ENCODE results near the gene FRA10AC1. TPM values are rescaled to one million over a fixed set of nuclear protein-coding genes. Genes with fewer than 3 reads are reported as not detected.
A peak's percentile ranks its signal among the peaks of the same experiment; 100 is the strongest.
"Not testable (repeated sequence)": the region's sequence is repeated elsewhere in the genome, so short reads cannot be mapped to it uniquely, and the experiment has no call there.

Gene FRA10AC1
- total RNA-seq, 1 experiment from 2014 or later = 19.9 TPM

DNA sequence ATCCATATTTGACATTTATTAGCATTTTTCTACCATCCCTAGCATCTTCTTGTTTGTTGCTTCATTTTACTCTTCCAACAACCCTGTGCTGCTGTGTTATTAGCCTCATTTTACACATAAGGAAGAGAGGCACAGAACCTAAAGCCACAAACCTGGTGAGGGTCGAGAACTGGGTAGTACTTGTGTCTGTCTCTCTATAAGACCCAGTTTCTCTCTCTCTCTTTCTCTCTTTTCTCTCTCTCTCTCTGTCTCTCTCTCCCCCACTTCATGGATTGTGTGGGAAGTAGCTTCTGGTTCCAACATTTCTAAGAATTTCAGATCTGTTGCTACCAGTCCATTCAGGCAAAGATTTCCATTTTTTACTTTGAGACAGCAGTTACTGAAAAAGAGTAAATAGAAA lies 1.4 kb upstream of the FRA10AC1 start:
- DNase-seq (ENCODE audit: extremely low read depth, low read depth) = no peak

DNA sequence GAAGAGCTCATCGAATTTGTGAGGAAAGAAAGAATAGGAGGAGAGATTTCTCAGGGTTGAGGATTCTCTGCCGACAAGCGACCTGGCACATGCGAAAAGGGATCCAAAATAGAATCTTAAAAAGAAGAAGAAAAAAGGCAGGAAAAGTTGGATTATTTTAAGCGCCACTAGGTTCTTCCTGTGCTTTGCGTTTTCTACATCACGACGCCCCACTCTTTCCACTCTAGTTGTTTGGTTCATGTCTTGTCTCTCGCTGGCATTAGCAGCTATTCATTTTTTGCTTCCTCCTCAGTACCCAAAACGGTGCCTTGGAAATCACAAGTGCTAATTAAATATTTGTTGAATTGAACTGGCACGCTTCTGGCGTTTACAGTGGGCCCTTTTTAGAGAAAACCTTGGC lies 674 bp upstream of the FRA10AC1 start:
- DNase-seq (ENCODE audit: extremely low read depth, low read depth) = no peak

DNA sequence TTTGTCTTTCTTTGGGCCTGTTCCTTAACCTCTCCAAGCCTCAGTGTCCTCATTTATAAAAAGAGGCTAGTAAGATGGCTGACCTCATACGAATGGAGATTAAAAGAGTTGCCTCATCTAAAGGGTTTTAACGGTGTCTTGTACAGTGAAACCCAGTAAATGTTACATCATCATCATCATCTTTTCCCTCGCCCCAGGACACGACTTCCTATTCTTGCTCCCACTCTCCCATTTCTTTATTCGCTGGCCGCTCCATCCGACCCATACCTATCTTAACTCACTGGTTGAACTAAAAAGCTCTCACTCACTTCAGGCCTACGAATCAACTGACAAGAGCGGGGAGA lies 554 bp downstream of the FRA10AC1 start:
- peak; percentile 12 for DNase-seq (ENCODE audit: extremely low read depth, low read depth)

DNA sequence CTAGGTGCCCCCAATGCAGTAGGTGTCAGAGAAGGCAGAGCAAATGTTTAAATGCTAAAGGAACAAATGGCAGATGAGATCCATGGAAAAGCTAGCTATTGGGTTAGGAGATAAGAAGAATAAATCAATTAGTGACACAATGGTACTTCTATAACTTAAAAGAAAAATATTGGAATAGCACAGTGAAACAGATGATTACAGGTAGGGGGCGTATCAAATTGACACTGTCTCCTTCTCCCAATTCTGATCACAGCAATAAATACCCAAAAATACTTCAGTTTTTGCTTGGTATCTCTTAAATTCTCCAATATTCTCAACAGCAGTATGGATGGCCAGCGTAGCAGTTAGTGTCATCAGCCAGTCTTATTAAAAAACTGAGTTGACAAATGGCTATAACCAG lies 5.2 kb downstream of the FRA10AC1 start:
- DNase-seq (ENCODE audit: extremely low read depth, low read depth) = no peak

DNA sequence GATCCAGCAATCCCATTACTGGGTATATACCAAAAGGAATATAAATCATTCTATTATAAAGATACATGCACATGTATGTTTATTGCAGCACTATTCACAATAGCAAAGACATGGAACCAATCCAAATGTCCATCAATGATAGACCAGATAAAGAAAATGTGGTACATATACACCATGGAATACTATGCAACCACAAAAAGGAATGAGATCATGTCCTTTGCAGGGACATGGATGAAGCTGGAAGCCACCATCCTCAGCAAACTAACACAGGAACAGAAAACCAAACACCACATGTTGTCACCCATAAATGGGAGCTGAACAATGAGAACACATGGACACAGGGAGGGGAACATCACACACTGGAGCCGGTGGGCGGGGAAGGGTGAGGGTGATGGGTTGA lies 5.8 kb downstream of the FRA10AC1 start:
- DNase-seq (ENCODE audit: extremely low read depth, low read depth) = not testable (repeated sequence)

DNA sequence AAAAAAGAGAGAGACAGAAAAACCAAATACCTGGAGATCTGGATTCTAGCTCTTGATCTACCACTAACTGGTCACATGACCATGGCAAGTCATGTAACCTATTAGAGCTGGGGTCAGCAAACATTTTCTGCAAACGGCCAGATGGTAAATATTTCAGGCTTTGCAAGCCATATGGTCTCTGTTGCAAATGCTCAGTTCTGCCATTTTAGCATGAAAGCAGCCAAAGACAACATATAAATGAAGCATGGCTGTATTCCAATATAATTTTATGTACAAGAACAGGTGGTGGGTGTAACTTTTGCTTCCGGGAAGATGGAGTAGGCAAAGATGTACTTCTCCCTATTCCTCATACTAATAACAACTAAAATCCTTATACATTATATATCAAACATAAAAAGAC lies 6.7 kb downstream of the FRA10AC1 start:
- DNase-seq (ENCODE audit: extremely low read depth, low read depth) = no peak

DNA sequence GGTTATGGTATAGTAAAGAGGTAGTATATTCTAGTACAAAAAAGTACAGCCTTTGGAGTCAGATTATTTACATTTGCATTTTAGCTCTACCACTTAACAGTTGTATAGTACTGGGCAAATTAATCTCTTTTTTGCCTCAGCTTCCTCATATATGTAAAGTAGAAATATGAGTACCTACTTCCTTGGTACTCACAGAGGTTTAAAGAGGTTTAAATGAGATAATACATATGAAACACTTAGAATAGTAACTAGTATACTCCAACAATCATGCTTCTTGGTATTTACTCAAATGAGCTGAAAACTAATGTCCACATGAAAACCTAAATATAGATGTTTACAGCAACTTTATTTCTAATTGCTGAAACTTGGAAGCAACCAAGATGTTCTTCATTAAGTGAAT lies 14.7 kb downstream of the FRA10AC1 start:
- no peak for DNase-seq (ENCODE audit: extremely low read depth, low read depth)

DNA sequence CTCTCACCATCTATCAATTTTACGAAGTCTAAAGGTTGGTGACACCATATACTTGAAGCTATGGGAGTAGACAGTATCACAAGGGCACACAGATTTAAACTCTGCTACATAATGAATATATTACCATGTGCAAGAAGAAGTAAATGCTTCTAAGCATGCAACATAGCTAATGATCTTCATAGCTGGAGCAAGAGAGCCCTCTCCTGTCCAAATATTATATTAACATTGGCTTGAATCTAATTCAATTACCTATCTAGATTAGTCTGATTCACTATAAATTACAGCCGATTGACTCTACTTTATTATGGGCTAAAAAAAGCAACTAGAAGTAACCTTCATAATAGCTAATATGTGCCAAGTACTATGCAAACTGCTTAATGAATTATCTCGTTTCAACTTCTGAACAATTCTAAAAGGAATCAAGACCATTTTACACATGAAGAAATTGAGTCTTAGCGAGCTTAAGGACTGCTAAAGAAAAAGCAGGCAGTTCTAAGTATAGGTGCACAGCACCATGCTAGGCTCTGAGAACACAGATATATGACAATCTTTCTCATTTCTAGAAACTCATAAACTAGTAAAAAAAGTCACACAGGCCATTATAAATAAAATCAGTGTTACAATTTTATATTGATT lies 21.9 kb downstream of the FRA10AC1 start:
- DNase-seq (ENCODE audit: extremely low read depth, low read depth) = peak; percentile 48

DNA sequence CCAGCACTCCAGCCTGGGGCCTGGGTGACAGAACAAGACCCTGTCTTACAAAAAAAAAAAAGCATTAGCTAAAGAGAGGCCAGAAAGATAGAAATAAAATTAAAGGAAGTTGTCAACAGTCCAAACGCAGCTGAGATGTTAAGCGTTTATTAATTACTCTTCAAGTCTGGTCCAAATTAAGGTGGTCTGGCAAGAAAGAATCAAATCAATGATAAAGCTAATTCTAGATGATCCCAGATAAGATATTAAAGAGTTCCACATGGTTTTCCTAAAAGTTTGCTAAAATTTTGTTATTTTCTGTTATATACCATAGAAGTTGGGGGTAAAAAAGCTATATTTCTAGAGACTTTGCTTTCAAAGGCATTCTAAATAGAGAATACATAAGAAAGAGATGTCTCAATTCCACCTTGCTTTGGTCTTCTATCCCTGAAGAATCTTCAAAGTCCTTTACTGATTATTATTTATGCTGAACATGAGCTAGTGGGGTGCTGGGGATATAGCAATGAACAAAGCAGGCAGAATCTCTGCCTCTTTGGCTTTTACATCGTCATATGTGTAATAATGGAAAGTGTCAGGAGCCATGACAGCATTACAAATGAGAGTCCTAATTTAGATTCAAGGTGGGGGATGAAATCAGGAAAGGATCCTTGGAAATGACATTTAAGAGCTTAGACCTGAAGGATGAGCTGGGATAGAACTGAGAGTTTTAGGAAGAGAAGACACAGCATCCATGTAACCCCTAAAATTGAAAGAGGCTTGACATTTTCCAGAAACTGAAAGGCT lies 23.4 kb downstream of the FRA10AC1 start:
- no peak for DNase-seq (ENCODE audit: extremely low read depth, low read depth)

DNA sequence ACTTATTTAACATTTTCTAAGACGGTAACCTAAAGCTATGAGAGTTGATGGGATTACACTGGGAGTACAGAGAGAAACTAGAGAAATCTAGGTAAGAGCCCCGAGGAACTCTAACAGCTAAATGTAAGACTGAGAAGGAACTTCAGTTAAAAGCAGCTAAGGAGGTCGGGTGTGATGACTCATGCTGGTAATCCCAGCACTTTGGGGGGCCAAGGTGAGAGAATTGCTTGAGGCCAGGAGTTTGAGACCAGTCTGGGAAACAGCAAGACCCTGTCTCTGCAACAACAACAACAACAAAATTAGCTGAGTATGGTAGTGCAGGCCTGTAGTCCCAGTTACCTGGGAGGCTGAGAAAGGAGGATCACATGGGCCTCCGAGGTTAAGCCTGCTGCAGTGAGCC lies 24.0 kb downstream of the FRA10AC1 start:
- no peak for DNase-seq (ENCODE audit: extremely low read depth, low read depth)

DNA sequence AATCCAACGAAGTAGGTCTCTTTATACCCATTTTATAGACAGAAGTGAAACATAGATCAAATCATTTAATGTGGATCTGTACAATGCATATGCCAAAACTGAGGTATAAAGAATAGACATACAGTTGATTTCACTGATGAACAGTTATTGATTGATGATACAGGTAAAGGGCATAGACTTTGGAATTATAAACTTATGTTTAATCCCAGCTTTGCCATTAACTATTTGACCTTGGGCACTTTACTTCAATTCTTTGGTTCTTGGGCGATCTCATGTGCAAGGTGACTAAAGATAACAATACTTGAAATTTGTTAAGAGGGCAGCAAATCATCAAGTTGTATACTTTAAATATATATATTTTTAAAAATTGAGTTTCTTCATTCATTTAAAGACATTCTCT lies 28.6 kb downstream of the FRA10AC1 start:
- DNase-seq (ENCODE audit: extremely low read depth, low read depth) = no peak

DNA sequence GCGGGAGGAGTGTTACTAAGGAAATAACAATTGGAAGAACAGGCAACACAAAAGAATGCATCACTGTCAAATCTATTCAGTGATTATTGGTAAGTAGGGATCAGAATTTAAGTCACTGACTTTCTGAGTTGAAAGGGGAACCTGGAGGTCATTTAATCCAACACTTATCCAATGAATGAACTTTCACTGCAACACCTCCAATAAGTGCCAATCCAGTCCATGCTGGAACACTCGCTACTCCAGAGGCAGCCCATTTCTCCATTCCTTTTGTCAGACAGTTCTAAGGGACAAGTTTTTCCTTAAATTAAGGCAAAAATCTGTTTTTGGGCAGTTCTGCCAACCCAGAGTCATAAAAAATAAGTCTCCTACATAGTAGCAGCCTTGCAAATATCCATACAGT lies 29.5 kb downstream of the FRA10AC1 start:
- DNase-seq (ENCODE audit: extremely low read depth, low read depth) = no peak

DNA sequence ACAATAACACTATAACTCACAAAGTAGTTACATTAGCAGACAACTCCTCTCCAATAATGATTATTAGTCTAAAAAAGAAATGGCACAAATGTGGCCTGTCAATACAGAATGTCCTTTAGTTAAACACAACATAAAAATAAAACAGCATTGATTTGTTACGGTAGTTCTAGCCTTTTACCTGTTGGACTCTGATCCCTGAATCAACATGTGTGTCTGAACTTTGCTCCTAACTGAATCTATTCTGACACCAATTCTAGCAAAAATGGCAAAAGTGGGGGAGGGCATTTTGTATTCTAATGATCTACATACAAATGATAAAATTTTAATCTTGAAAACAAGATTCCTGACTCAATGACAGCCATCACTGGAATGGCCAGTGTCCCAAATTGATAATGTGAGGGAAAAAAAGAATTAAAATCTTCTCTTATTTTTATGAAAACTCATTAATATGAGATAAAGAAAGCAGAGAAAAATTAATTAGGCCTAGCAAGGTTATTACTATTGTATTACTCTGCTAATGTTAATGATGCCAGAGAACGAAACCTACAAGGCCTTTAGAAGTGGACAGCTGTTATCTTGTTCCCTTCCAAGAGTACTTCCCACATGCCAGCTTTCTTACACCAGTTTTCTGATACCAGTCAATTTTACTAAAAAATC lies 30.2 kb downstream of the FRA10AC1 start:
- DNase-seq (ENCODE audit: extremely low read depth, low read depth) = no peak

DNA sequence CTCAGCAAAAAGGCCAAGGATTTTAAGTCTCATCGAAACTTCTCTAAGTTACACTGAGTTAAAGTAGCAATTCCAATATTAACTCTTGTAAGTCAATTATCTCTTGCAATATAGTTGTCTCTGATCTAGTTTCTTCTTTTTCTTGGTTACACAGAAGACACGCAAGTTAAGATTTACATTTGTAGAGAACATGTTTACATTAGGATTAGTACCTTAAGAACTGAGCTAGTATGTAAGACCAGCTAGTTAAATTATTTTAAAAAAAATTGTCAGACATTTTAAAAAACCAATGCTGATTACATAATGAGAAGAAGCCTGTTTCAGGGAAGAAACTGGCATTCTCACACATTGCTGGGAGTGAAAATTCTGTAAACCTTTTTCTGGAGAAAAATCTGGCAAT lies 31.4 kb downstream of the FRA10AC1 start:
- DNase-seq (ENCODE audit: extremely low read depth, low read depth) = no peak

DNA sequence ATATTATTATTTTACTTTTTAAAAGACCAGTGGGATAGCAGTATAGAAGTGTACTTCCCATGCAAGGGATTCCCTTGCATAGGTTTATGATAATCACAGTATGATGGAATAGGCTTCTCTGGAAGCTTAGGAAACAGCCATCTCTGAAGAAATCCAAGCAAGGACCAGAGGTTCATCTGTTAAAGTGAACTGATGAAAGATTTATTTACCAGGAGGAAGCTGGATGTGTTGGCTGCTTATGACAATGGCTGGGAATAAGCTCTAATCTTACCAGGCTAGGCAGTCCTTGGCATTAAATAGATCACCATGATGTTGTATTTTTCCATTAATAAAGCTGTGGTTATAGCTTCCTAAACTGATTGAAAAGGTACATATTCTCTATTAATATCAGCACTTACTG lies 32.0 kb downstream of the FRA10AC1 start:
- no peak for DNase-seq (ENCODE audit: extremely low read depth, low read depth)

DNA sequence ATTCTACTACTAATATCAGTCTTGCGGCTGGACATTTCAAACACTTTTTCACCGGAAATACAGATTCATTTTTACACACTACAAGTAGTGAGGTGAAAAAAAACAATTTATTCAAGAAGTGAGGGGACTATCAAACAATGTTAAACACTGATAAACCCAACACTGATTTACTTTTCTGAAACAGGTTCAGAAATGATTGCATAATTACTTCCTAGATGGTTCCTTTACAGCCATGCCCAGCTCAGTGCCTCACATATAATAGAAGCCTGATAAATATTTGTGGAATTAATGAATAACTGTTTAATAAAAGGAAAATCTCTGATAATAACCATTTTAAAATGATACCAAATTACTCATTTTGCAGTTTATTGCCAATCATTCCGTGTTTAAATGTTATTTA lies 34.6 kb downstream of the FRA10AC1 start:
- DNase-seq (ENCODE audit: extremely low read depth, low read depth) = no peak

DNA sequence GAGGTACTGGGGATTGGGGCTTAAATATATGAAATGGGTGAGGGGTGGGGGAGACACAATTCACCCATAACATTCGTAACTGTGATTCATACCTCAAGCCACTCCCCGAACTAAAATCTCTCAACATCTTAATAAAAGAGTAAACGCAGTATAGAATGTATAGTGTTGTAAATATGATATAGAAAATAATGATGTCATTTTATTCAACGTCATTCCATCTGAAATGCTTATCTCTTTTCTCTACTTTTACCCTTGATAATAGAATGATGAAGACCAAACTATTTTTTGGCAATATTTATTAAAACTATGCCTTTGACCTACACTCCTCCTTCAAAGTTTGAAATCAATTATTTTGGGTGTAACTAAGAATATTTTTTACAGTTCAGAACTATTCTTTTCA lies 36.4 kb downstream of the FRA10AC1 start:
- DNase-seq (ENCODE audit: extremely low read depth, low read depth) = no peak

DNA sequence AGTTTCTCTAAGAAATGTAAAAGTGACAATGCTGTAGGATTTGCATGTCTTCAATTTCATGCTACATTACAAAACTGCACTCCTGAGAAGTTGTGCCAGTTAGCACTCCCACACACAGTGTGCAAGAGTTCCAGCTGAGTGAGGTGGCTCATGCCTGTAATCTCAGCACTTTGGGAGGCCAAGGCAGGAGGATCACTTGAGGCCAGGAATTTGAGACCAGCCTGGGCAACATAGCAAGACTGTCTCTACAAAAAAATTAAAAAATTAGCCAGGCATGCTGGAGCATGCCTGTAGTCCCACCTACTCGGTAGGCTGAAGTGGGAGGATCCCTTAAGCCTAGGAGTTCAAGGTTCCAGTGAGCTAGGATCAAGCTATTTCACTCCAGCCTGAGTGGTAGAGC lies 44.6 kb downstream of the FRA10AC1 start:
- DNase-seq (ENCODE audit: extremely low read depth, low read depth) = no peak

DNA sequence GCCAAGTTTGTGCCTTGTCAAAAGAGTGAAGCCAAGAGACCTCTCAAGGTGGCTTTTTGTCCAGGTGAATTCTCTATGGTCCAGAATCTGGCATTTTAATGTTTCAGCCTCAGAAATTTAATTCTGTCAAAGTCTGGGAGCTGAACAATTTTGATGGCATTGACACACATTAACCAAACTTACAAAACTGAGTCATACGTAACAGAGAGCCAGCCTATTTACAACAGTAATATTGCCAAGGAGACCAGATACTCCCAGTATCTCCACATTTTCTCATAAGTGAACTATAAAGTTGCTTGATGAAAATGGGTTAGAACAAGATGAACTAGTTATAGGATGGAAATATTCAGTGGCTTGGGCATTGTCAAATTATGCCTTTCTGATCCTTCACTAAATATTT lies 46.2 kb downstream of the FRA10AC1 start:
- DNase-seq (ENCODE audit: extremely low read depth, low read depth) = no peak

DNA sequence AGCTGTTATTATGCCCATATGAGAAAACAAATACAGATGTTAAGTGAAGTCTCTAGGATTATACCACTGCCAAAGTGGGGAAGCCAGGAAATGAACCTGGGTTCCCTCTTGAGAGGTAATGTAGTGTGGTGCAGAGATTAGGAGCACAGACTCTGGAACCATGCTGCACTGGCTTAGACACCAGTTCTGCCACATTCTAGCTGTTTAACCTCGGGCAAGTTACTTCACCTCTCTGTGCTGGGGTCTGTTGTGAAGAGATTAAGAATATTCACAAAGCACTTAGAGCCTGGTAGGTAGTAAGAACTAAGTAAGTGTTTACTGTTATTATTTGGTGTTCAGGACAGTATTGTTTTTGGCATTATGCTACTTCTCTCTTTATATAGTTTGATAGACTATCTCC lies 48.2 kb downstream of the FRA10AC1 start:
- DNase-seq (ENCODE audit: extremely low read depth, low read depth) = no peak

DNA sequence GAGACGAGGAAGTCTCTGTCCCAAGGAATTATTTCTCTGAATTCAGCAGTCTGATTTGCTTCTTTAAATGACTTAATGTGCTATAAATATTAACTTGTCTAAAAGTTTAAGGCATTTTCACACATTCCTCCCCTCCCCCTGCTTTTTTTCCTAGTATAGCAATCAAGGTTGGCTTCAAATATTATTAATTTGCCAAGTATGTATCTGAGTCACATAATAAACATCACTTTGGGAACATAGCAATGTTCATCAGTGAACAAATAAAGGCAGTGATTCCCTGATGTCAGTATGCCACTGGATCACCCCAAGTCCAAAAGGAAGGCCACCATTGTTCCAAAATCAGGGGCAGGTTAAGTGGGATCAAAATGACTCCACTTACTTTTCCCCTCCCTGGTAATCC lies 49.5 kb downstream of the FRA10AC1 start:
- no peak for DNase-seq (ENCODE audit: extremely low read depth, low read depth)

DNA sequence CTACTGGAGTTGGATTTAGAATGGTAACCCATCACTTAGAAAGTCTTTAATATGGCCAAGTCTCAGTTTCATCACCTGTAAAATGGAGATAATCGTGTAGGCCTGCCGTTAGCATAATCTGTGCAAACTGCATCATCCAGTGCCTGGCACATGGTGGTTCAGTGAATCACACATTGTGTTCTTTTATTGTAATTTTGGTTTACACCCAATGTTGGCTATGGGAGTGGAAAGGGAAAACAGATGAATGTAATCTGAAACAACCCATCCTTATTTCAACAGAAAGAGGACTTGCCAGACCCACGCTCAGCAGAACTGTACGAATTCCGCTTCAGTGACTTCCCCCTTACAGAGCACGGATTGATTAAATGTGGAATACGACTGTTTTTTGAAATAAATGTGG lies 62.6 kb downstream of the FRA10AC1 start:
- DNase-seq (ENCODE audit: extremely low read depth, low read depth) = no peak
